Measurements from ENCODE around the gene SIPA1L3. TPM values are rescaled to one million over a fixed set of nuclear protein-coding genes. Genes with fewer than 3 reads are reported as not detected.

Gene SIPA1L3
- total RNA-seq, 2 donors from 2014 or later, result 42.8 to 48.2 TPM

DNA sequence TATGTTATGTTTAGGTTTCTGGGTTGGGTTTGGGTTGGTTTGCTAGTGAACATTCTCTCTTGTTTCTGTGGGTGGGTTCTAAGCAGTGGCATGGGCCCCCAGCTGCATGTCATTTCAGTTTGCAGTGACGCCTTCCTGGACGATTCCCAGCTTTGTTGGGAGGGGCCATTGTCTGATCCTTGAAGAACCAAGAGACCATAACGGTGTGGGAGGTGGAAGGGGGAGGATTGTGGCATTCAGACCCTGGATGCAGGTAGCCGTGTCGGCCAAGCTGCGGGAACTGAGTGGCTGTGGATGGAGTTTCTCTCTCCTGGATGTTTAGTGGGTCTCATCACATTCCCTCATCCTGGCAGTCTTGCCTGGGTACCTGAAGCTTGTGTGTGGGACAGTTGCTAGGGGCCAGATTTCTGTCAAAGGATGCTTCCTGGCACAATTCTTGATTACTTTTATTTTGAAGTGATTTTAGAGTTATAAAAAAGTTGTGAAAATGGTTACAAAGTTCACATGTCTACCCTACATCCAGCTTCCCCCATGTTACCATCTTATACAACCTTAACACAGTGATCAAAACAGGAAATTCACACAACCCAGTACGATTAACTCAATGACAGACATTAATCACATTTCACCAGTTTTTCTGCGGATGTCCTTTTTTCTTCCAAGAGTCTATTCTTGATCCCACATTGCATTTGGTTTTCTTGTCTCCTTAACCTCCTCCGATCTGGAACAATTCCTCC lies 123.8 kb downstream of the SIPA1L3 start:
- peaks cover 4% of the 10 kb centered on the region for H3K9me3 Mint-ChIP-seq
- no peaks in the 10 kb centered on the region for H3K4me1 ChIP-seq (ENCODE audit: control insufficient read depth, insufficient read depth, low read length)
- no peak for DNase-seq
- H3K9ac ChIP-seq (ENCODE audit: extremely low read depth, low read length, poor library complexity, severe bottlenecking), result no peak overlapping the region
- H3K4me3 ChIP-seq (ENCODE audit: low read length), result no peak overlapping the region
- H3K27ac Mint-ChIP-seq, result no peak overlapping the region
- H3K36me3 ChIP-seq (ENCODE audit: control insufficient read depth, insufficient read depth, low read length), result peaks cover 8% of the 10 kb centered on the region
- H3K4me1 Mint-ChIP-seq, result peaks cover 9% of the 10 kb centered on the region
- H3K27me3 ChIP-seq (ENCODE audit: control insufficient read depth, insufficient read depth, low read length, poor library complexity, severe bottlenecking), result no peaks in the 10 kb centered on the region
- no peak overlapping the region for H3K4me3 Mint-ChIP-seq
- TF ChIP-seq, protein P1, sequence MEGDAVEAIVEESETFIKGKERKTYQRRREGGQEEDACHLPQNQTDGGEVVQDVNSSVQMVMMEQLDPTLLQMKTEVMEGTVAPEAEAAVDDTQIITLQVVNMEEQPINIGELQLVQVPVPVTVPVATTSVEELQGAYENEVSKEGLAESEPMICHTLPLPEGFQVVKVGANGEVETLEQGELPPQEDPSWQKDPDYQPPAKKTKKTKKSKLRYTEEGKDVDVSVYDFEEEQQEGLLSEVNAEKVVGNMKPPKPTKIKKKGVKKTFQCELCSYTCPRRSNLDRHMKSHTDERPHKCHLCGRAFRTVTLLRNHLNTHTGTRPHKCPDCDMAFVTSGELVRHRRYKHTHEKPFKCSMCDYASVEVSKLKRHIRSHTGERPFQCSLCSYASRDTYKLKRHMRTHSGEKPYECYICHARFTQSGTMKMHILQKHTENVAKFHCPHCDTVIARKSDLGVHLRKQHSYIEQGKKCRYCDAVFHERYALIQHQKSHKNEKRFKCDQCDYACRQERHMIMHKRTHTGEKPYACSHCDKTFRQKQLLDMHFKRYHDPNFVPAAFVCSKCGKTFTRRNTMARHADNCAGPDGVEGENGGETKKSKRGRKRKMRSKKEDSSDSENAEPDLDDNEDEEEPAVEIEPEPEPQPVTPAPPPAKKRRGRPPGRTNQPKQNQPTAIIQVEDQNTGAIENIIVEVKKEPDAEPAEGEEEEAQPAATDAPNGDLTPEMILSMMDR (conservative IDR thresholded peaks at IDR 0.05), result no peak
- 87 to 97% methylated on average over 7 to 9 of the region's 9 CpGs for WGBS, 2 experiments (ENCODE audit: insufficient coverage in 1 of 2, insufficient read length in 1 of 2)
- no peaks in the 10 kb centered on the region for H3K9me3 ChIP-seq (ENCODE audit: control insufficient read depth, low read length)
- H3K36me3 Mint-ChIP-seq (ENCODE audit: low read depth), result peaks cover 19% of the 10 kb centered on the region
- H3K27ac ChIP-seq (ENCODE audit: low read depth, low read length), result no peak overlapping the region
- H3K27me3 Mint-ChIP-seq (ENCODE audit: insufficient read depth), result no peaks in the 10 kb centered on the region

- no peak overlapping the region for H3K4me3 Mint-ChIP-seq
- no peak overlapping the region for H3K27ac Mint-ChIP-seq
- H3K9me3 ChIP-seq (ENCODE audit: control insufficient read depth, low read length), result no peaks in the 10 kb centered on the region
- H3K4me1 Mint-ChIP-seq, result peaks cover 9% of the 10 kb centered on the region
- WGBS, 2 experiments (ENCODE audit: insufficient coverage in 1 of 2, insufficient read length in 1 of 2), result 92 to 96% methylated on average over 2 of the region's 2 CpGs
- no peak overlapping the region for H3K9ac ChIP-seq (ENCODE audit: extremely low read depth, low read length, poor library complexity, severe bottlenecking)
- peaks cover 8% of the 10 kb centered on the region for H3K36me3 ChIP-seq (ENCODE audit: control insufficient read depth, insufficient read depth, low read length)
- no peak overlapping the region for H3K4me3 ChIP-seq (ENCODE audit: low read length)
- TF ChIP-seq, protein P1 (conservative IDR thresholded peaks at IDR 0.05), result no peak
- H3K27me3 ChIP-seq (ENCODE audit: control insufficient read depth, insufficient read depth, low read length, poor library complexity, severe bottlenecking), result no peaks in the 10 kb centered on the region
- H3K9me3 Mint-ChIP-seq, result peaks cover 4% of the 10 kb centered on the region
- no peaks in the 10 kb centered on the region for H3K27me3 Mint-ChIP-seq (ENCODE audit: insufficient read depth)
- H3K4me1 ChIP-seq (ENCODE audit: control insufficient read depth, insufficient read depth, low read length), result no peaks in the 10 kb centered on the region
- peaks cover 19% of the 10 kb centered on the region for H3K36me3 Mint-ChIP-seq (ENCODE audit: low read depth)
- no peak for DNase-seq
- no peak overlapping the region for H3K27ac ChIP-seq (ENCODE audit: low read depth, low read length)
Observed at GRCh38 chr19:38031423-38031770, 124.4 kb downstream of the SIPA1L3 start.

GRCh38 chr19:38032151-38032550 lies 125.1 kb downstream of the SIPA1L3 start:
- H3K9me3 Mint-ChIP-seq, result peaks cover 4% of the 10 kb centered on the region
- no peak overlapping the region for H3K27ac Mint-ChIP-seq
- H3K9ac ChIP-seq (ENCODE audit: extremely low read depth, low read length, poor library complexity, severe bottlenecking), result no peak overlapping the region
- no peak overlapping the region for H3K27ac ChIP-seq (ENCODE audit: low read depth, low read length)
- peaks cover 8% of the 10 kb centered on the region for H3K36me3 ChIP-seq (ENCODE audit: control insufficient read depth, insufficient read depth, low read length)
- H3K27me3 ChIP-seq (ENCODE audit: control insufficient read depth, insufficient read depth, low read length, poor library complexity, severe bottlenecking), result no peaks in the 10 kb centered on the region
- H3K4me3 ChIP-seq (ENCODE audit: low read length), result no peak overlapping the region
- 83 to 97% methylated on average over 3 to 4 of the region's 4 CpGs for WGBS, 2 experiments (ENCODE audit: insufficient coverage in 1 of 2, insufficient read length in 1 of 2)
- H3K4me1 ChIP-seq (ENCODE audit: control insufficient read depth, insufficient read depth, low read length), result no peaks in the 10 kb centered on the region
- H3K36me3 Mint-ChIP-seq (ENCODE audit: low read depth), result peaks cover 19% of the 10 kb centered on the region
- TF ChIP-seq, protein P1 (conservative IDR thresholded peaks at IDR 0.05), result no peak
- H3K9me3 ChIP-seq (ENCODE audit: control insufficient read depth, low read length), result no peaks in the 10 kb centered on the region
- no peak for DNase-seq
- peaks cover 12% of the 10 kb centered on the region for H3K4me1 Mint-ChIP-seq
- H3K4me3 Mint-ChIP-seq, result no peak overlapping the region
- no peaks in the 10 kb centered on the region for H3K27me3 Mint-ChIP-seq (ENCODE audit: insufficient read depth)
